ENCODE measurements around the gene ZNF564.
A peak's percentile ranks its signal among the peaks of the same experiment; 100 is the strongest.
"Not testable (repeated sequence)": the region's sequence is repeated elsewhere in the genome, so short reads cannot be mapped to it uniquely, and the experiment has no call there.

Gene ZNF564

DNA sequence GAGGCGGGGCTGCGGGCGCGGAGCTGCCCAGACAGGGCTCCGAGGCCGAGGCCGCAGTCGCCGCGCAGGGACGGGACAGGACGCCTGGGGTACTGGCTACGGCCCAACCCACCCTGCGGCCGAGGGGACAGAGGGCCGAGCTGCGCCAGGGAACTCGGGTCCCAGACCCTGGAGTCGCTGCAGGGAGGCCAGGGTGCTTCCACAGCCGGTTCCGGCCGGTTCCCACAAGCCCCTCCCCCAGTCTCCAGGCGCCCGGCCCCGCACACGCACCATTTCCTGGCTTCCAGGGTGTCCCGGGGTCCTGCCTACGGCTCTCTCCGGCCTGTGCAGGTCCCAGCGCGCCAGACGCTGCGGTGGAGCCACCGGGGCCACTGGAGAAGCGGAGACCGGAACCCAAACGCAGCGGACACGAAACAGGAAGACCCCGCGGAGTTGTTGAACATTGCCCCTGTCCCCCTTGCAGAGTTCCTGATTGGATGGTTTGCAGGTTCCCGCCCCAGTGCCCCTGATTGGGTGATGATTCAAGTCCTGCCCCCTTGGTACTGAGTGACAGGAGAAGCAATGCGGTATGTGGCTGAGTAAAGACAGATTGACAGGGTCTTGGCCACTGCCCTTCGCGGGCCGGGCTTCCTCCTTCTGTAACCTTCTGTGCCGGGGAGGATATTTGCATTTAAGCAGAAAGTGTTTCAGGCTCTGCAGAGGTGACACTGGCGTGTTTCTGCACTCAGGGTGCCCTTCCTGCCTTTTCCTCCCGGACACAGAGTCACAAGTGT lies at the start of gene ZNF564:
Gene ZNF564, minus strand, starts transcription at position 423 of the 773 bp plus-strand sequence. Its CDS starts 150 bp downstream, at position 273.
- peak; percentile 82 for DNase-seq (ENCODE audit: low read depth)

- DNase-seq (ENCODE audit: low read depth) = no peak
These were observed 46.3 kb upstream of the ZNF564 start for GRCh38 chr19:12597594-12597993.

DNA sequence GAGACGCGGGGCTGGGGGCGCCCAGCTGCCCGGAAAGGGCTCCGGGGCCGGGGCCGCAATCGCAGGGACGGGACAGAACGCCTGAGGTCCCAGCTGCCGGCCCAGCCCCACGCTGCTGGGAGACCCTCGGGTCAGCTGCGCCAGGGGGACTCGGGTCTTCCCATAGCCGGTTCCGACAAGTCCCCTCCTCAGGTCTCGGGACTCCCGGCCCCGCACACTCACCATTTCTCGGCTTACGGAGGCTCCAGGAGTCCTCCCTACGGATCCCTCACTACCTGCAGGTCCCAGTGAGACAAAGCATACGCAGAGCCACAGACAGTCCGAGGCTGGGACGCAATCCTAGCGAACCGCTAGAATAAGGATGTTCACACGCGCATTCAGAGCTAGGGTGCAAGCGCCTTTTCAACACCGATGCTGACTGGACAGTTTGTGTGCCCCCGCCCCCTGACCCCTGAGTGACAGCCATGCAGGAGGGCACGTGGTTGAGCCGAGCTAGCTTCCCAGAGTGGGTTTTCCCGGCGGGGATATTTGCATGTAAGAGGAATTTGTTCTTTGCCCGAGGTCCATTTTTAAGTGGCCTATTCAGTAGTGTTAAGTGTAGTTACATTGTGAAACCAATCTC lies 45.8 kb upstream of the ZNF564 start:
- no peak for DNase-seq (ENCODE audit: low read depth)

DNA sequence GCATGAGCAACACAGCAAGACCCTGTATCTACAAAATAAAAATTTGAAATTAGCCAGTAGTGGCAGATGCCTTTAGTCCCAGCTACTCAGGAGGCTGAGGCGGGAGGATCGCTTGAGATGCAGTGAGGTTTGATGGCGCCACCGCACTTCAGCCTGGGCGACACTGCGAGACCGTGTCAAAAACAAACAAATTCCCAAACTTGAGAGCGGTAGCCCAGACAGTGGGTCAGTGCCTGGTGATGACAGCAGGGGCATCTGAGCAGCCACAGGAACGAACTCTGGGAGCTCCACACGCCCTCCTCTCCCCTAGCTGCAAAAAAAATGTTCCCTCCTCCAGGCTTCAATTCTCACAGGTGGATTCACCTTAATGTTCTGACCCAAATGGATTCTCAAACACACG lies 45.2 kb upstream of the ZNF564 start:
- no peak for DNase-seq (ENCODE audit: low read depth)

DNA sequence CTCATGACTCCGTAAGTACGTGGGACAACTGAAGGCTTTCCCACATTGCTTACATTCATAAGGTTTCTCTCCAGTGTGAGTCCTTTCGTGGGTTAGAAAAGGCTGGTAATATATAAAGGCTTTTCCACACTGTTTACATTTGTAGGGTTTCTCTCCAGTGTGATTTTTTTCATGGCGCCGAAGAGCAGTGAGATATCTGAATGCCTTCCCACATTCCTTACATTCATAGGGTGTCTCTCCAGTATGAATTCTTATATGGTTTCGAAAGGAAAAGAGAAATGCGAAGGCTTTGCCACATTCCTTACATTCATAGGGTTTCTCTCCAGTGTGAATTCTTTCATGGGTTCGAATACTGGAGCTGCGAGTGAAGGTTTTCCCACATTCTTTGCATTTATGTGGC lies 29.8 kb upstream of the ZNF564 start:
- DNase-seq (ENCODE audit: low read depth) = no peak

- no peak for DNase-seq (ENCODE audit: low read depth)
These were observed 29.0 kb upstream of the ZNF564 start for GRCh38 chr19:12580180-12580694.

DNA sequence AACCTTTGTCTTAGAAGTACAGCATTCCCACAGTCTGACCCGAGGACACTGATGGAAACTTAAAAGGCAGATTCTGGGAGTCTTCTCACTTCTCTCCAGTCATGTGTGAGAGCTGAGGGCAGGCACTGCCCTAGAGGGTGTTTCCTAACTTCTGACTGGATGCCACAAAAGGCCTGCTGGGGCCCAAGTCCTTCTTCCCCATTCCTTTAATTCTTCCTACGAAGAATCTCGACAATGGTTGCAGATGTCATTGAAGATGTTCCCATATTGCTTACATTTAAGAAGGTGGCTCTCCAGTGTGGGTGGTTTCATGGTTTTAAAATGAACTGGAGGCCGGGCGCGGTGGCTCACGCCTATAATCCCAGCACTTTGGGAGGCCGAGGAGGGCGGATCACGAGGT lies 27.4 kb upstream of the ZNF564 start:
- DNase-seq (ENCODE audit: low read depth) = no peak

- no peak for DNase-seq (ENCODE audit: low read depth)
These were observed 22.8 kb upstream of the ZNF564 start for GRCh38 chr19:12574036-12574435.

- DNase-seq (ENCODE audit: low read depth) = no peak
These were observed 16.7 kb upstream of the ZNF564 start for GRCh38 chr19:12567951-12568350.

- DNase-seq (ENCODE audit: low read depth) = not testable (repeated sequence)
These were observed 15.1 kb upstream of the ZNF564 start for GRCh38 chr19:12566380-12566779.

DNA sequence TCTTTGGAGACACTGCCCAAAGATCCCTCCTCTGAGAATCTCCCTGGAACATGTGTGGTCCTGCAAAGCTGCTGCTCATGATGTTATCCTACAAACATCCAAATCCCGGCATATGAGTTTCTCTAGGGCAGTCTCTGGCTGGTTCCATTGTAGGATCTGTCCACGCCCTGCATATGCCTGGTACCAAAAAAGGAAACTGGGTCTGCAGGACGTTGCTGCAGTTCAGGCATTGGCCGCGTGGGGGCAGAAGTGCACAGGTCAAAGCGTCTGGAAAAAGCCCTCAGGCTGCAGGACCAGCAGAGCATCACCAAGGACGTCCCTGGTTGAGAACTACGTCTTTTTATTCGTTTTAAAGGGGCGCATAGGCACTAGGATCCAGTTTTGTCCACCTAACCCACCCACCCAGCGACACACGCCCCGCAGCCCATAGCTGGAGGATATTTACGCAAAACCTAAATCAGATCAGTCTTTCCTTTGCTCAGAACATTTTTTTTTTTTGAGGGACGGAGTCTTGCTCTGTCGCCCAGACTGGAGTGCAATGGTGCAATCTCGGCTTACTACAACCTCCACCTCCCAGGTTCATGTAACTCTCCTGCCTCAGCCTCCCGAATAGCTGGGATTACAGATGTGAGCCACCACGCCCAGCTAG lies 12.9 kb upstream of the ZNF564 start:
- peak; percentile 73 for DNase-seq (ENCODE audit: low read depth)

DNA sequence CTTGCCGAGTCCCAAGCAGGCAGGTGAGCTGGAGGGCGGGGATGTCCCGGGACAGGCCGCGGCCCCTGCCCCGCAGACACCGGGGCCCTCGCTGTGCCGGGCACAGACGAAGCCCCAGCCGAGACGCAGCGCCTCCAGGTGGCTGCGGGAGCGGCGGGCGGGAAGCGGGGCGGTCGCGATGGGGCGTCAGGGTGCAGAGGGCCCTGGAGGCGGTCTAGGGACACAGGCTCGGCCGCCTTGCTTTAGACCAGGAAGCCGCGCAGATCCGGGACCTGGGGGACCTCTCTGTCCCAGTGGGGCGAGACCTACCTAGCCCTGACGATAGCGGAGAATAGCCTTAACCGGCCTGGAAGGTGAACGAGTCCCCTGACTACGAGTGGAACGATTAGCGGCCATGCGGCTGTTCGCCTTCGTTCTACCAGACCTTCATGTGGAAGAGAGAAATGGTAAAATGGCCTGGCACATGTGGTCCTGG lies 4.2 kb upstream of the ZNF564 start:
- no peak for DNase-seq (ENCODE audit: low read depth)

DNA sequence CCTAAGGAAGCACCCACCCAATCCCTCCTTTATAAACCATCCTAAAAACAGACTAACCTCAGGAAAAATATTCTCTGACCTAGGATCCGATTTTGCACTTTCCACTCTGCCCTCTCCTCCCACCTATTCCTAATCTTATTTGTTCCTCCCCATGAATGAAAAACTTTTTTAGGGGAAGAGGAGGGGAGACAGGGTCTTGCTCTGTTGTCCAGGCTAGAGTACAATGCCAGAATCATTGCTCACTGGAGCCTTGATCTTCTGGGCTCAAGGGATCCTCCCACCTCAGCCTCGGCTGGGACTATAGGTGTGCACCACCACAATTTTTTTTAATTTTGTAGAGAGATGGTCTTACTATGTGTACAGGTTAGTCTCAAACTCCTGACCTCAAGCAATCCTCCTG lies 4.4 kb downstream of the ZNF564 start:
- DNase-seq (ENCODE audit: low read depth) = no peak

DNA sequence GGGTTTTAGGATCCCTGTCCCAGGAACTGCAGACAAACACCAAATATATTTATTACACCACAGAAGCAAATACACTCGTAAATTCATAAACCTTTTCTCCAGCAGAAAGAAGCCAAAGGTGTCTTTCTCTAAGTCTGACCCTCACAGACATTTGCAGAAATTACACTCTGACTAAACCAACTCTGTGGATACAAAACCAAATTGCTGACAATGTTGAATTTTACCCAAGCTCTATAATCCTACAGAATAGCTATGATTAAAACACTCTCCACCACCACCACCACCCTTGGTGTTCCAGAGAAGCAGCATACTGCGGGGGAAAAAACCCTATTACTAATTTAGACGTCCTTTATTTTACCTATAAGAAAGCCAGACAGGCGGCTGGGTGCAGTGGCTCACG lies 5.2 kb downstream of the ZNF564 start:
- no peak for DNase-seq (ENCODE audit: low read depth)

DNA sequence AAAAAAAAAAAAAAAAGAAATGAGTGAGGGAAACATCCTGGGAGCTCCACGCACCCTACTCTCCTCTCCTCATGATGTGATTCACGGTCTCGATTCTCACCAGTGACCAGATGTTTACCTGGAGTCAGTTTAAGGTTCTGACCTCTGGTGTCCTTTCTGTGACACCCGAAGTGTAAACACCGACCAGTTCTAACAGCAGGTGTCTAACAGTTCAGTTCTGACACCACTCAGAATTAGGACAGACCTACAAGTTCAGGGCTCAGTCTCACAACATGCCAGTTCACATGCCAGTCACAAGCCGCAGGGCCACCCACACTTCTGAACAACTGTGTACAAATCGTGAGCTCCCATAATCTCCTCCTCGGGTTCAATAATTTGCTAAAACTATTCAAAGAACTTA lies 6.0 kb downstream of the ZNF564 start:
- no peak for DNase-seq (ENCODE audit: low read depth)

DNA sequence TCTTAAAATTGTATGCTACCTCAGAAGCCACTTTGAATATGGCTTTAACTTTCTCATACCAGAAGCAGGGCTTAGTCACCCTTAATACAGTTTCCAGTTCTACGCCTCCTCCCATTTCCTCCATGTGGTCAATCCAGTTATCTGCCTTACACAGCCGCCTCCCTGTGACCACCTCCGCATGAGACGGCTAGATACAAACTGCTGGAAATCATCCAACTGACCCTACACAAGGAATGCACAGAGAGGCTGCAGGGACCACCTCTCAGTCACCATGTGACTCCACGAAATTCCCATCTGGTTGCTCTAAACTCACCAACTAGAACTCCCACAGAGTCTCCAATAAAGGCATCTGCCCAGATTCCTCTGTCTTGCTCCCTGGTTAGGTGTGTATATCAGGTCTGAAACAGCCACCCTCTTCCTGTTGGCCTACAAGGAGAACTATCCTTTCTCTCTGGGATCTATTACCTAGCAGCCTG lies 6.8 kb downstream of the ZNF564 start:
- no peak for DNase-seq (ENCODE audit: low read depth)

DNA sequence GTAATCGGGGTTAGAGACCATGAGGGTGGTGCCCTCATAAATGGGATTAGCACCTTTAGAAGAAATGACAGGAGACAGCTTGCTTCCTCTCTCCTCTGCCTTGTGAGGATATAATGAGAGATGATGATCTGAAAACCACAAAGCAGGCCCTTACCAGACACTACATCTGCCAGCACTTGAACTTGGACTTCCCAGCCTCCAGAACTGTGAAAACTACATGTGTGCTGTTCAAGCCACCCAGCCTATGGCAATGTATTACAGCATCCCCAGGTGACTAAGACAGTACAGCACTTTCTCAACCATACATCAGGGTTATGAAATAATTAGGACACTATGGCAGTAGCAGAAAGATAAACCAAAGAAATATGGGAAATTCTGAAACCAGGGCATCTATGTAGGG lies 7.4 kb downstream of the ZNF564 start:
- no peak for DNase-seq (ENCODE audit: low read depth)

DNA sequence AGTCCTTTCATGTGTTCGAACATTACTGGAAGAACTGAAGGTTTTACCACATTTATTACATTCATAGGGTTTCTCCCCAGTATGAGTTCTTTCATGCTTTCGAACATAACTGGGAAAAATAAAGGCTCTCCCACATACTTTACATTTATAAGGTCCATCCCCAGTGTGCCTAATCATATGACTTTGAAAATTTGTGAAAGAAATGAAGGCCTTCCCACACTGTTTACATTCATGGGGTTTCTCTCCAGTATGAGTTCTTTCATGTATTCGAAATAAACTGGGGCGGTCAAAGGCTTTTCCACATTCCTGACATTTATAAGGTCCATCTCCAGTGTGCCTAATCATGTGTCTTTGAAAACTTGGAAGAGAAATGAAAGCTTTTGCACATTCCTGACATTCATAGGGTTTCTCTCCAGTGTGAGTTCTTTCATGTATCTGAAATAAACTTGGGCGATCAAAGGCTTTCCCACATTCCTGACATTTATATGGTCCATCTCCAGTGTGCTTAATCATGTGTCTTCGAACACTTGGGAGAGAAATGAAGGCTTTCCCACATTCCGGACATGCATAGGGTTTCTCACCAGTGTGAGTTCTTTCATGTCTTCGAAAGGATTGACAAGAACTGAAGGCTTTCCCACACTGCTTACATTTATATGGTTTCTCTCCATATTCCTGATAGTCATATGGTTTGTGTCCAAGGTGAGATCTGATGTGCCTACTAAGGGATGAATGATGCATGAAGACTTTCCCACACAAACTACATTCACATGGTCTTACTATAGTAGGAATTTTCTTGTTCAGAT lies 24.0 kb downstream of the ZNF564 start:
- no peak for DNase-seq (ENCODE audit: low read depth)

DNA sequence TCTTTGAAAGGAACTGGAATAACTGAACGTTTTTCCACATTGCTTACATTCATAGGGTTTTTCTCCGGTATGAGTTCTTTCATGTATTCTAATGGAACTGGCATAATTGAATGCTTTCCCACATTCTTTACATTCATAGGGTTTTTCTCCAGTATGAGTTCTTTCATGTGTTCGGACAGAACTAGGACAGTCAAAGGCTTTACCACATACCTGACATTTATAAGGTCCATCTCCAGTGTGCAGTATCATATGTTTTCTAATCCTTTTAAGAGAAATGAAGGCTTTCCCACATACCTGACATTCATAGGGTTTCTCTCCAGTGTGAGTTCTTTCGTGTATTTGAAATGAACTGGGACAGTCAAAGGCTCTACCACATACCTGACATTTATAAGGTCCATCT lies 24.7 kb downstream of the ZNF564 start:
- no peak for DNase-seq (ENCODE audit: low read depth)

DNA sequence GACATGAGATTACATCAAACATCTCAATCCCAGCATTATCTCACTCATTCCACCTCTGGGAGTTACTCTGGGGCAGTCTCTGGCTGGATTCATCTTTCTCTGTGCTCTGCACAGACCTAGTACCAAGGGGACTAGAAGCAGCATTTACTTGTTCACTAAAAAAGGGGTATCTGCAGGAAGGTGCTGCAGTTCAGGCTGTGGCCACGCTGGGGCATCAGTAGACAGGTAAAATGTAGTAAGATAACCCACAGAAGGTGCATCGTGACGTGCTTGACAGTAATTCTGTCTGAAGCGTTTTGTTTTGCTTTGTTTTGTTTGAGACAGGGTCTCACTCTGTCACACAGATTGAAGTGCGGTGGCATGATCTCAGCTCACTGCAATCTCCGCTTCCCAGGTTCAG lies 29.3 kb downstream of the ZNF564 start:
- no peak for DNase-seq (ENCODE audit: low read depth)

DNA sequence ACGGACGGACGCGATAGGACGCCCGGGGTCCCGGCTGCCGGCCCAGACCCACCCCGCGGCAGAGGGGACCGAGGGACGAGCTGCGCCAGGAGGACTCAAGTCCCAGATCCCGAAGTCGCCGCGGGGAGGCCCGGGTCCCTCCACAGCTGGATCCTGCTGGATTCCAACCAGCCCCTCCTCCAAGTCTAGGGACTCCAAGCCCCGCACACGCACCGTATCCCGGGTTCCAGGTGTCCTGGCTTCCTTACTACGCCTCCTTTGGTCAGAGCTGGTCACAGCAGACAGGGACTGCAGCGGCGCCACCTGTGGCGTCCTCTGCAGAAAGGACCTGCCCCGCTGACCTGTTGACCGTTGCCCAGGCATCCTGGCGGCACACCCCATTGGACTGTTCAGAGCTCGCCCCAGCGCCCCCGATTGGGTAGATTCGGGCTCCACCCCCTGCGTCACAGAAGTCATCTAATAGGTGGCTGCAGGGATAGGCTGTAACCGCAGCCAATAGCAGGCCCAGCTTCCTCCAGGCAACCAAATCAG lies 37.7 kb downstream of the ZNF564 start:
- DNase-seq (ENCODE audit: low read depth) = no peak

DNA sequence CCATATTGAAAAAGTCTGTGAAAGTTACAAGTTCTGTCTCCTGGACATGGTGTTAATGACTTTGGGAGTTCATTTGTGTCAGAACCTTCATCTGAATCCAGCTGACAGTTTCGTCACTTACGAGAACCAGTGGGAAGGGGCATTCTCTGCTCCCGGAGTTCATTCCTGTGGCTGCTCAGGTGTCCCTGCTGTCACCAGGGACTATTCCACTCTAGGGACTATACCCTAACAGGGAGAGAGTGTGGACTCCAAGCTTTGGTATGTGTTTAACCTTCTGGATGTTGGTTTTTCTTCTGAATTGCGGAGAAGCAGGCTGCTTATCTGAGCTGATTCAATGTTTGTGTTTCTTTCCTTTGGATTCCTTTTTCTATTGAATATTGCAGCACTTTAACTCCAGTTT lies 54.2 kb downstream of the ZNF564 start:
- no peak for DNase-seq (ENCODE audit: low read depth)

Data from stimulated activated CD8-positive, alpha-beta memory T cell treated with anti-CD3 and anti-CD28 coated beads, Interleukin-12 subunit alpha, Interleukin-12 subunit beta, amount 100 ng/mL, for 4 hours (primary cell).